ENCODE results near the gene C4A. TPM values are rescaled to one million over a fixed set of nuclear protein-coding genes. Genes with fewer than 3 reads are reported as not detected.
"Not testable (repeated sequence)": the region's sequence is repeated elsewhere in the genome, so short reads cannot be mapped to it uniquely, and the experiment has no call there.

The C4A gene
- polyA plus RNA-seq, 3 donors from 2014 or later, result not detected

DNA sequence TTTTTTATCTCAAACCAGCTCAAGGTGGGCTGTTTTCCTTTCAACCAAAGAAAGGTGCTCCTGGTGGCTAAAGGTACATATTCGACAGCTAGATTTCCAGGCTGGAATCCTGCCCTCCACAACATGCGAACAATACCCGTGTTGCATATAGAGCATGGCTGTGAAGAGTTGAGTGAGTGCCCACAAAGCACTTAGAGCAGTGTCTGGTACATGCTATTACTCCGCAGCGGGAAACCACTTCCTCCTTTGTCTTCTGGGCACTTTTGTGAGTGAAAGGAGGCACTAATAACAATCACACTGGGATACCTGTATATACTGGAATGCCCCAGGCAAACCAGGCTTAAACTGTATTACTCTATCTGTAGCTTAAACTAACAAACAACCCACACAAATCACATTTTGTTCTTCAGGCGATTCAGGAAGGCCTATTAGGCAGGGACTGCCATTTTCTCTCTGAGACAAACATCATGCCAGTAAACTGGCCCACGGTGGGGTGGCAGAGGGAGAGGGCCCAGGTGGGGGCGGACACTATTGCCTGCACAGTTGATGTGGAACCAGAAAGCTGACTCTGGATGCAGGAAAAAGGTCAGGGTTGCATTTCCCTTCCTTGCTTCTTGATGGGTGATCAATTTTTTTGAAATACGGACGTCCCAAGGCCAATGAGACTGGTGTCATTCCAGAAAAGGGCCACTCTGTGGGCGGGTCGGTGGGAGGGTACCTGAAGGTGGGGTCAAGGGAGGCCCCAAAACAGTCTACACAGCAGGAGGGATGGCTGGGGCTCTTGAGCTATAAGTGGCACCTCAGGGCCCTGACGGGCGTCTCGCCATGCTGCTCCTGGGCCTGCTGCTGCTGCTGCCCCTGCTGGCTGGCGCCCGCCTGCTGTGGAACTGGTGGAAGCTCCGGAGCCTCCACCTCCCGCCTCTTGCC, 56.0 kb downstream of the C4A start, which contains the start of gene CYP21A2:
TSS of gene CYP21A2 (plus strand) at position 818 of the 927 bp plus-strand sequence. CDS start at position 826, 8 bp downstream.
- not testable (repeated sequence) for H3K27me3 Mint-ChIP-seq (ENCODE audit: low read depth in 3 of 3); DNase-seq; H3K36me3 Mint-ChIP-seq; H3K4me1 Mint-ChIP-seq; H3K9me3 Mint-ChIP-seq
- Mint-ChIP-seq H3K27ac (peak within 1 kb of the TSS; percentile 12 to 83 (median 48)), H3K4me3 (peak within 1 kb of the TSS in 2 of 5 donors; percentile 38 to 53)

DNA sequence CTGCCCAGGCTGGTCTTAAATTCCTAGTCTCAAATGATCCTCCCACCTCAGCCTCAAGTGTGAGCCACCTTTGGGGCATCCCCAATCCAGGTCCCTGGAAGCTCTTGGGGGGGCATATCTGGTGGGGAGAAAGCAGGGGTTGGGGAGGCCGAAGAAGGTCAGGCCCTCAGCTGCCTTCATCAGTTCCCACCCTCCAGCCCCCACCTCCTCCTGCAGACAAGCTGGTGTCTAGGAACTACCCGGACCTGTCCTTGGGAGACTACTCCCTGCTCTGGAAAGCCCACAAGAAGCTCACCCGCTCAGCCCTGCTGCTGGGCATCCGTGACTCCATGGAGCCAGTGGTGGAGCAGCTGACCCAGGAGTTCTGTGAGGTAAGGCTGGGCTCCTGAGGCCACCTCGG, 57.0 kb downstream of the C4A start:
- not testable (repeated sequence) for H3K27me3 Mint-ChIP-seq (ENCODE audit: low read depth in 3 of 3); H3K4me3 Mint-ChIP-seq; DNase-seq; H3K36me3 Mint-ChIP-seq; H3K27ac Mint-ChIP-seq; H3K4me1 Mint-ChIP-seq; H3K9me3 Mint-ChIP-seq

DNA sequence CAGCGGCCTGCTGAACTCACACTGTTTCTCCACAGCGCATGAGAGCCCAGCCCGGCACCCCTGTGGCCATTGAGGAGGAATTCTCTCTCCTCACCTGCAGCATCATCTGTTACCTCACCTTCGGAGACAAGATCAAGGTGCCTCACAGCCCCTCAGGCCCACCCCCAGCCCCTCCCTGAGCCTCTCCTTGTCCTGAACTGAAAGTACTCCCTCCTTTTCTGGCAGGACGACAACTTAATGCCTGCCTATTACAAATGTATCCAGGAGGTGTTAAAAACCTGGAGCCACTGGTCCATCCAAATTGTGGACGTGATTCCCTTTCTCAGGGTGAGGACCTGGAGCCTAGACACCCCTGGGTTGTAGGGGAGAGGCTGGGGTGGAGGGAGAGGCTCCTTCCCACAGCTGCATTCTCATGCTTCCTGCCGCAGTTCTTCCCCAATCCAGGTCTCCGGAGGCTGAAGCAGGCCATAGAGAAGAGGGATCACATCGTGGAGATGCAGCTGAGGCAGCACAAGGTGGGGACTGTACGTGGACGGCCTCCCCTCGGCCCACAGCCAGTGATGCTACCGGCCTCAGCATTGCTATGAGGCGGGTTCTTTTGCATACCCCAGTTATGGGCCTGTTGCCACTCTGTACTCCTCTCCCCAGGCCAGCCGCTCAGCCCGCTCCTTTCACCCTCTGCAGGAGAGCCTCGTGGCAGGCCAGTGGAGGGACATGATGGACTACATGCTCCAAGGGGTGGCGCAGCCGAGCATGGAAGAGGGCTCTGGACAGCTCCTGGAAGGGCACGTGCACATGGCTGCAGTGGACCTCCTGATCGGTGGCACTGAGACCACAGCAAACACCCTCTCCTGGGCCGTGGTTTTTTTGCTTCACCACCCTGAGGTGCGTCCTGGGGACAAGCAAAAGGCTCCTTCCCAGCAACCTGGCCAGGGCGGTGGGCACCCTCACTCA, 57.7 kb downstream of the C4A start:
- H3K4me3 Mint-ChIP-seq; DNase-seq; H3K9me3 Mint-ChIP-seq; H3K4me1 Mint-ChIP-seq; H3K27me3 Mint-ChIP-seq (ENCODE audit: low read depth in 3 of 3); H3K27ac Mint-ChIP-seq; H3K36me3 Mint-ChIP-seq: not testable (repeated sequence)

DNA sequence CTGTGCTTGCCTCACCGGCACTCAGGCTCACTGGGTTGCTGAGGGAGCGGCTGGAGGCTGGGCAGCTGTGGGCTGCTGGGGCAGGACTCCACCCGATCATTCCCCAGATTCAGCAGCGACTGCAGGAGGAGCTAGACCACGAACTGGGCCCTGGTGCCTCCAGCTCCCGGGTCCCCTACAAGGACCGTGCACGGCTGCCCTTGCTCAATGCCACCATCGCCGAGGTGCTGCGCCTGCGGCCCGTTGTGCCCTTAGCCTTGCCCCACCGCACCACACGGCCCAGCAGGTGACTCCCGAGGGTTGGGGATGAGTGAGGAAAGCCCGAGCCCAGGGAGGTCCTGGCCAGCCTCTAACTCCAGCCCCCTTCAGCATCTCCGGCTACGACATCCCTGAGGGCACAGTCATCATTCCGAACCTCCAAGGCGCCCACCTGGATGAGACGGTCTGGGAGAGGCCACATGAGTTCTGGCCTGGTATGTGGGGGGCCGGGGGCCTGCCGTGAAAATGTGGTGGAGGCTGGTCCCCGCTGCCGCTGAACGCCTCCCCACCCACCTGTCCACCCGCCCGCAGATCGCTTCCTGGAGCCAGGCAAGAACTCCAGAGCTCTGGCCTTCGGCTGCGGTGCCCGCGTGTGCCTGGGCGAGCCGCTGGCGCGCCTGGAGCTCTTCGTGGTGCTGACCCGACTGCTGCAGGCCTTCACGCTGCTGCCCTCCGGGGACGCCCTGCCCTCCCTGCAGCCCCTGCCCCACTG, 58.6 kb downstream of the C4A start:
- not testable (repeated sequence) for H3K9me3 Mint-ChIP-seq; H3K4me3 Mint-ChIP-seq; H3K4me1 Mint-ChIP-seq; DNase-seq; H3K27me3 Mint-ChIP-seq (ENCODE audit: low read depth in 3 of 3); H3K27ac Mint-ChIP-seq; H3K36me3 Mint-ChIP-seq

DNA sequence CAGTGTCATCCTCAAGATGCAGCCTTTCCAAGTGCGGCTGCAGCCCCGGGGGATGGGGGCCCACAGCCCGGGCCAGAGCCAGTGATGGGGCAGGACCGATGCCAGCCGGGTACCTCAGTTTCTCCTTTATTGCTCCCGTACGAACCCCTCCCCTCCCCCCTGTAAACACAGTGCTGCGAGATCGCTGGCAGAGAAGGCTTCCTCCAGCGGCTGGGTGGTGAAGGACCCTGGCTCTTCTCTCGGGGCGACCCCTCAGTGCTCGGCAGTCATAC, 59.1 kb downstream of the C4A start:
- DNase-seq; H3K4me3 Mint-ChIP-seq; H3K36me3 Mint-ChIP-seq; H3K27me3 Mint-ChIP-seq (ENCODE audit: low read depth in 3 of 3); H3K9me3 Mint-ChIP-seq; H3K4me1 Mint-ChIP-seq; H3K27ac Mint-ChIP-seq: not testable (repeated sequence)

DNA sequence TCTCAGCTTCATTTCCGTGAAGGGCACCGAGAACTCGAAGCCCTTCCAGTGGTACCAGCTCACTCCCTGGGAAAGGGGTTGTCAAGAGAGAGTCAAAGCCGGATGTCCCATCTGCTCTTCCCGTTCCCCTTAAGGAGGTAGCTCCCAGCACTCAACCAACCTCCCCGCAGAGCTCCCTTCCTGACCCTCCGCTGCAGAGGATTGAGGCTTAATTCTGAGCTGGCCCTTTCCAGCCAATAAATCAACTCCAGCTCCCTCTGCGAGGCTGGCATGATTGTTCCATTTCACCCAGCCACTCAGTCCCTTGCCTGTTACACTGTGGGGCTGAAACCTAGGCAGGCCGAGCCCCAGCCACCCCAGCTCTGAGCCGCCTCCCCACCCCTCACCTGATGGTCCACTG, 59.5 kb downstream of the C4A start:
- not testable (repeated sequence) for H3K4me1 Mint-ChIP-seq; DNase-seq; H3K9me3 Mint-ChIP-seq; H3K27me3 Mint-ChIP-seq (ENCODE audit: low read depth in 3 of 3); H3K27ac Mint-ChIP-seq; H3K36me3 Mint-ChIP-seq; H3K4me3 Mint-ChIP-seq

DNA sequence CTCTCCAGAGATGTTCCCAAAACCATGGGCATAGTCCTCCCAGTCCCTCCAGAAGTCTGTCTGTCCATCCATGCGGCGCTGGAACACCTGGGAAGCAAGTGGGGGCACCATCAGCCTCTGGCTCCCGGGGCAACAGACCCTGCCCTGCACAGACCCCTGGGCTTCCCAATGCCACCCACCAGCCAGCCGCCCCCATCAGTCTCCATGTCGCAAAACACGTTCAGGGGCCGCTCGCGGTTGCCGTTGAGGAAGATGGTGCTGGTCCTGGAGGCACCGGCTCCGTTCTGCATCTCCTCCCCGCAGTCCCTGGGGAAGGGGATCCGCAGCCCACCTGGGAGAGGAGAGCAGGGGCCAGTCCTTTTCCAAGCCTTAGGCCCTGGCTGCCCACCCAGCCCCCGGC, 60.4 kb downstream of the C4A start:
- not testable (repeated sequence) for H3K27ac Mint-ChIP-seq; H3K4me3 Mint-ChIP-seq; H3K36me3 Mint-ChIP-seq; H3K9me3 Mint-ChIP-seq; H3K4me1 Mint-ChIP-seq; DNase-seq; H3K27me3 Mint-ChIP-seq (ENCODE audit: low read depth in 3 of 3)

DNA sequence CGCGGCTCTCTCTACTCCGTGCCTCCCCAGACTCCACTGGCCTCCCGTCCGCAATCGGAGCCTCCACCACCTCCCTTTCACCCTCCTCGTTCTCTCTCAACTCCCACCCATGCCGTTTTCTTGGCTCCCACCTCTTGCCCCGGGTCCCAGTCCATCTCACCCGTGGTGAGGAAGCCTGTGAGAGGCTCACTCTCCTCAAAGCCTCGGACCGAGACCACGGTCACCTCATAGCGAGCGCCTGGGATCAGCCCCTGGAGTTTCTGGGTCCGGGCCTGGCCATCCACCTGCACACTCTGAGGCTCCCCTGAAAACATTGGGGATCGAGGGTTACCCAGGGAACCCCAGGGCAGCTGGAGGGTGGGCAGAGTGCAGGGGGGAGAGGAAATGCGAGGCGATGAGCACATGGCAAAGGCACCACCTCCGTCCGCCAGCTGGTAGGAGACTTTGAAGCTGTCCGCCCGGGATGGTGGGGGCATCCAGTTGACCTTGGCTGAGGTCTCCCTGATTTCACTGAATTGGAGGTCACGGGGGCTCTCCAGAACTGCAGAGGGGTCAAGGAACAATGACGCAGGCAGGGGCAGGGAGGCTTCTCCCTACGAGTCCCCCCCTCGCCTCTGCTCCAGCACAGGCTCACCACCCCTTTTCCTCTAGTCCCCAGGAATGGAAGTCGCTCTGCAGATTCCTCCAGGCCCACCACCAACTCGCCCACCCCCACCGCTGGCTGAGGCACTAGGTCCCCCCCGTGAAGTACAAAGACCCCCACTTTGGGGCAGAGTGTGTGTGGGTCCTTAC, 61.9 kb downstream of the C4A start:
- DNase-seq; H3K27me3 Mint-ChIP-seq (ENCODE audit: low read depth in 3 of 3); H3K27ac Mint-ChIP-seq; H3K36me3 Mint-ChIP-seq; H3K9me3 Mint-ChIP-seq; H3K4me3 Mint-ChIP-seq; H3K4me1 Mint-ChIP-seq: not testable (repeated sequence)

DNA sequence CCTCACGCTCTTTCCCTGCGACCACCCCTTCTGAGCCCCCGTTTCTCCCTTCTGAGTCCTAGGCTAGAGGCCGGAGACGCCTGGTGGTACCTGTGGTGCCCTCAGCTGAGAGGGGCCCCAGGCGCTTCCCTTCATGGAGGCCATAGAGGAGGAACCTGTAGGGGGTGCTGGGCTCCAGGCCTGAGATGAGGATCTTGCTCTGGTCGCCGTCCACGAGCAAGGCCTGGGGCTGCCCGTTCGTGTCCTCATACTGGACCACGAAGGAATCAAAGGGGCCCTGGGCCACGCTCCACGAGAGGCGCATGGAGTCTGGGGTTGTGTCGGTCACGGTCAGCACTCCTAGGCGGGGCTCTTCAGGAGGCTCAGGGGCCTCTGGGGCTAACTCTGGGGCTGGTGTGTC, 63.1 kb downstream of the C4A start:
- H3K9me3 Mint-ChIP-seq; H3K4me3 Mint-ChIP-seq; H3K27ac Mint-ChIP-seq; H3K36me3 Mint-ChIP-seq; DNase-seq; H3K27me3 Mint-ChIP-seq (ENCODE audit: low read depth in 3 of 3); H3K4me1 Mint-ChIP-seq: not testable (repeated sequence)

DNA sequence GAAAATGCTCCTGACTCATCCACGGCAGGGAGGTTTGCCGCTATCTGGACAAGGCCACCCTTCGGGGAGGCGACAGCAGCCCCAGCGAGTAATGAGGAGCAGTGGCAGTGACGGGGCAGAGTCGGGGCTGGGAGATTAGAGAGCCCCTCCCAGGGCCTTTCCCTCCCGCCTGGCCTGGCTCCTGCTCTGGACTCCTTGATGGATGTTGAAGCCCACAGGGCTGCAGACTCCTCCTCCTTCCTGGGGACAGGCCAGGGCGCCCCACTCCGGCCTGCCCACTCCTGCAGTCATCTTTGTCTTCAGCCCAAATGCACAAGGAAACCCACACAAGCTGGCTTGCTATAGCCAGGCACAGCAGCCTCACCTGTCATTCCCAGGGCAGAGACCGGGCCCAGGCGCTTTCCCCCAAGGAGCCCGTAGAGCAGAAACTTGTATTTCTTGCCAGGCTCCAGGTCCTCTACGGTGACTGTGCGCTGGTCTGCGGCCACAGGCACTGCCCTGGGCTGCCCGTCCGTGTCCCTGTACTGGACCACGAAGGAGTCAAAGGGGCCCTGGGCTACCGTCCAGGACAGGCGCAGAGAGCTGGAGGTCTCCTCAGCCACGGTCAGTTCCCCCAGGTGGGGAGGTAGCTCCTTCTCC, 64.1 kb downstream of the C4A start:
- H3K4me3 Mint-ChIP-seq, result no peak overlapping the region
- no peaks in the 10 kb centered on the region for H3K36me3 Mint-ChIP-seq
- H3K9me3 Mint-ChIP-seq, result no peaks in the 10 kb centered on the region
- H3K27ac Mint-ChIP-seq, result no peak overlapping the region
- H3K4me1 Mint-ChIP-seq, result no peaks in the 10 kb centered on the region
- DNase-seq, result no peak
- peaks cover 1 to 5% (median 1%) of the 10 kb centered on the region in 3 donors for H3K27me3 Mint-ChIP-seq (ENCODE audit: low read depth in 3 of 3)

DNA sequence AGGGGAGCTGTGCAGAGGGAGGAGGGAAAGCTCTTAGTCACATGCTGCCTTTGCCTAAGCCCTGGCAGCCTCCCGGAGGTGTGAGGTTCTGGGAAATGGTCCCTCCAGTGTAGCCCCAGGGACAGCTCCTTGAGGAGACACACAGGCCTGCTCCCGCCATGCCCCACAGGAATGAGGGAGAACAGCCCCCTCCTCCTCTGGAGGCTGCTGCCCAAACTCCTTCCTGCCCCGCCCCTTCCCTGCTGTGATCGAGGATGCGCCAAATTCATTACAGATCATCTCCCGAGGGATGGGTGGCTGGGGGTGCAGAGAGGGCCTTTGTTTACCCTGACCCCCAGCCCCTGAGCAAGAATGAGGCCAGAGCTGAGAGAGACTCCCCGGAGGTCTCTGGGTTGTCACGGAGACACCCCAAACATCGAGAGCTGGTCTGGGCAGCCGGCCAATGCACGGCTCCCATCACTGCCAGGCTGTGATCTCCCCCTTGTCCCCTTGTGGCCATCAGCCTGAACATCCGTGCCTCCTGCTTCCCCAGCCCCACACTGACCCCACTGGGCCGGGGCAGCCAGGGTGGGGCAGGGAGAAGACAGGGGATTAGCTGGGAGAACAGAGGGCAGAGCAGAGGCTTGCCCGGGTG, 64.7 kb downstream of the C4A start:
- DNase-seq, result no peak
- Mint-ChIP-seq H3K4me3 (no peak overlapping the region), H3K4me1 (no peaks in the 10 kb centered on the region), H3K27ac (no peak overlapping the region), H3K27me3 (ENCODE audit: low read depth in 3 of 3) (peaks cover 1 to 5% (median 4%) of the 10 kb centered on the region in 3 donors), H3K9me3 (no peaks in the 10 kb centered on the region), H3K36me3 (no peaks in the 10 kb centered on the region)

DNA sequence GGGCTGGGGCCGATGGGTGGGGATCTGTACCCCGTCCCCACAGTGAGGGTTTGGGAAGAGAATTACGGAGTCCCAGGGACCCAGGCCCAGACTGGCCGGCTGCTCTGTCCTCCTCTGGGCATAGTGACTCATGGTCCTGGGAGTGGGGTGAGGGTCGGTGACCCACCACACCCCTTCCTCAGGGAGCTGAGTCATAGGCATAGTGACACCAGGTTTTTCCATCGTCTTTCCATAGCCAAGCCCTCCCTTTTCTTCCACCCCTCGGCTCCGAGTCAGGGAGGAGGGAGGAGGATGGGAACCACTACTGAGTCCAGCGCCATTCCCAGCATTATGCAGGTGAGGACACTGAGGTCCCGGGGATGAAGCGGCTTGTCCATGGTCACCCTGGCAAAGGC, 65.2 kb downstream of the C4A start:
- Mint-ChIP-seq H3K27me3 (ENCODE audit: low read depth in 3 of 3) (peaks cover 1 to 5% (median 4%) of the 10 kb centered on the region in 3 donors), H3K27ac (no peak overlapping the region), H3K4me3 (no peak overlapping the region), H3K4me1 (no peaks in the 10 kb centered on the region), H3K36me3 (no peaks in the 10 kb centered on the region), H3K9me3 (no peaks in the 10 kb centered on the region)
- DNase-seq, result no peak

DNA sequence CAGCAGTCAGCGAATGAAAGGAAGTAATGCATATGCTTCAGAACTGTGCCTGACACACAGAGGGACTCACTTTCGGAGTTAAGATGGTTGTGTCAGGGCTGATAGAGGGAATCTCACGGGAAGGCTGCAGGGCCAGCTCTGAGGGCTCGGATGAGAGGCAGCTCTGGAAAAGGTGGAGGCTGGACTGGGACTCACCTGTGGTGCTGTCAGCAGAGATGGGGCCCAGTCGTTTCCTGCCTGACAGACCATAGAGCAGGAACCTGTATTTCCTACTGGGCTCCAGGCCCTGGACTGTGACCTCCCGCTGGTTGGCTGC, 65.6 kb downstream of the C4A start:
- no peak overlapping the region for H3K27ac Mint-ChIP-seq
- no peaks in the 10 kb centered on the region for H3K36me3 Mint-ChIP-seq
- no peaks in the 10 kb centered on the region for H3K4me1 Mint-ChIP-seq
- peaks cover 1 to 5% (median 4%) of the 10 kb centered on the region in 3 donors for H3K27me3 Mint-ChIP-seq (ENCODE audit: low read depth in 3 of 3)
- DNase-seq, result no peak
- H3K4me3 Mint-ChIP-seq, result no peak overlapping the region
- no peaks in the 10 kb centered on the region for H3K9me3 Mint-ChIP-seq
